ENCODE measurements around the gene EFNA5.

EFNA5 gene

DNA sequence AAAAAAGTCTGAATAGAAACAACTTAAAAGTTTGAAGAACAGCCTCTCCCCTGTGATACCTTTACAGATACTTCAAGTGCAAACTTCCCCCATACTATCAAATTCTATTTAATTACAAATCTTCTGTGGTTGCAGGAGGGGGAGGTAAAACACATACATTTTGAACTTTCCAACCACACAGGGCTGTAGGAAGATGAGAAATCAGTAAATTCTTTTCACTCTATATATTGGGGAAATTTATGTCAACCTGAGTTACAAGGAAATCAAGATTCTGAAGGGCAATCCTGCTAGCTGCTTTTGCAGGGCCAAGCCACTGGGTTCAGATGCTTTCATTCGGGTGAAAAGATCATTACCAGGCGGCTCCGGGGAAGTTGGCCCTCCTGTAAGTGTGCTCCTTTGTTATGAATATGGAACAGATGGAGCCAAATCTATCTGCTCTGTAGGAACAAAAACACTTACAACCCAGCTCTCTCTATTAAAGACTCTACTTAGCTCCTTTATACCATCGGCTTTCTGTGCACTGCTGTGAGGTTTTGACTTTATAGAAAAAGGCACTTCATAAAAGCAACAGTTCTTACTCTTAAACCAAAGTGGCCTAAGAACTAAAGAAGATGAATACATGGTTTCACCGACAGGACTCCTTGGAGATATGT, 269.1 kb downstream of the EFNA5 start:
- H3K27ac Mint-ChIP-seq: no peak overlapping the region
- H3K27me3 Mint-ChIP-seq: peaks cover 7% of the 10 kb centered on the region
- H3K4me3 Mint-ChIP-seq: no peak overlapping the region
- no peaks in the 10 kb centered on the region for H3K36me3 Mint-ChIP-seq
- no peaks in the 10 kb centered on the region for H3K4me1 Mint-ChIP-seq (ENCODE audit: low read depth)
- no peaks in the 10 kb centered on the region for H3K9me3 Mint-ChIP-seq (ENCODE audit: low read depth)

DNA sequence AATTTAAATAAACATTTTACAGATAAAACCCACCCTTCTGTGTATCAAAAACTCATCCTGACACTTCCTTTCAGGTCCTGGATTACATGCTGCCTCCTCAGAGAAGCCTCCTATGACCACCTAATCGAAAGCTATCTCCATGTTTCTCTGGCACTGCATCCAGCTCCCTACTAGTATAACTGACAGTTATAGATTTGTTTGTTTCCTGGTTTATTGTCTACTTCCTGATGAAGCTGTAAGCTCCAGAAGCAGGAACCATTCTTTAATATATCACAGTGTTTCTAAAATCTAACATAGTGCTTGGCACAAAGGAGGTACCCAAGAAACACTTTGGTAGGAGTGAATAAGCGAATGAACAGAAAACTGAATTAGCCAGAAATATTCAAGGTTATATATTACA, 270.4 kb downstream of the EFNA5 start:
- no peaks in the 10 kb centered on the region for H3K36me3 Mint-ChIP-seq
- H3K4me1 Mint-ChIP-seq (ENCODE audit: low read depth): no peaks in the 10 kb centered on the region
- peaks cover 5% of the 10 kb centered on the region for H3K27me3 Mint-ChIP-seq
- no peak overlapping the region for H3K4me3 Mint-ChIP-seq
- no peaks in the 10 kb centered on the region for H3K9me3 Mint-ChIP-seq (ENCODE audit: low read depth)
- H3K27ac Mint-ChIP-seq: no peak overlapping the region

DNA sequence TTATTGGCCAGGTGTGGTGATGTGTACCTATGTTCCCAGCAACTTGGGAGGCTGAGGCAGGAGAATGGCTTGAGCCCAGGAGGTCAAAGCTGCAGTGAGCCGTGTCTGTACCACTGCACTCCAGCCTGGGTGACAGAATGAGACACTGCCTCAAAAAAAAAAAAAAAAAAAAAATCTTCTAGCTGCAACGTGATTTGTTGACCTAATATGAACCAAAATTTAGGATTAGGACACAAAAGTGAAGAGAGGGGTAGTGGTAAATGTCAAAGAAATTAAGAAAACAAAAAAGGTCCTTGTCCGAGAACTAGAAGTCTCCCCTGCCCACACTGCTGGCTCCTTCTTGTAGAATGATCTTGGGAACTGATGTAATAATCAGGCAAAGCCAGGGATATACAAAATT, 272.0 kb downstream of the EFNA5 start:
- no peak overlapping the region for H3K27ac Mint-ChIP-seq
- no peaks in the 10 kb centered on the region for H3K4me1 Mint-ChIP-seq (ENCODE audit: low read depth)

DNA sequence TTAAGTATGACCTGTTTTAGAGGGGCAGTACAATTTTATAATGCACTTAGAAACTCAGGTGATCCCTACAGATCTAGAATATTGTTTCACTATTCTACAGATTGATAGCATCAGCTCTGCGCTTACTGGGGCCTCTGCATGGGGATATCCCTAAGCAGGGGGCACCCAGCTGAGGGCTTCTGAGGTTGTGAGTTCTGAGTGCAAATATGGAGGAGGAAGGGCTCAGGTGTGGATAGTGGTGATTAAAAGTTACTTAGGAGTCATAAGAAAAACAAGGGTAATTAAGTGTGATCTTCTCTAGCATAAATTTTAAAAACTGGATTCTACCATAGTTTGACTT, 274.4 kb downstream of the EFNA5 start:
- Mint-ChIP-seq H3K27me3 (peaks cover 5% of the 10 kb centered on the region), H3K27ac (no peak overlapping the region), H3K36me3 (no peaks in the 10 kb centered on the region), H3K9me3 (ENCODE audit: low read depth) (no peaks in the 10 kb centered on the region), H3K4me3 (no peak overlapping the region), H3K4me1 (ENCODE audit: low read depth) (no peaks in the 10 kb centered on the region)

More for the DNA sequence above, 272.0 kb downstream of the EFNA5 start:
- Mint-ChIP-seq H3K4me3 (no peak overlapping the region), H3K9me3 (ENCODE audit: low read depth) (no peaks in the 10 kb centered on the region), H3K27me3 (peaks cover 5% of the 10 kb centered on the region), H3K36me3 (no peaks in the 10 kb centered on the region)

DNA sequence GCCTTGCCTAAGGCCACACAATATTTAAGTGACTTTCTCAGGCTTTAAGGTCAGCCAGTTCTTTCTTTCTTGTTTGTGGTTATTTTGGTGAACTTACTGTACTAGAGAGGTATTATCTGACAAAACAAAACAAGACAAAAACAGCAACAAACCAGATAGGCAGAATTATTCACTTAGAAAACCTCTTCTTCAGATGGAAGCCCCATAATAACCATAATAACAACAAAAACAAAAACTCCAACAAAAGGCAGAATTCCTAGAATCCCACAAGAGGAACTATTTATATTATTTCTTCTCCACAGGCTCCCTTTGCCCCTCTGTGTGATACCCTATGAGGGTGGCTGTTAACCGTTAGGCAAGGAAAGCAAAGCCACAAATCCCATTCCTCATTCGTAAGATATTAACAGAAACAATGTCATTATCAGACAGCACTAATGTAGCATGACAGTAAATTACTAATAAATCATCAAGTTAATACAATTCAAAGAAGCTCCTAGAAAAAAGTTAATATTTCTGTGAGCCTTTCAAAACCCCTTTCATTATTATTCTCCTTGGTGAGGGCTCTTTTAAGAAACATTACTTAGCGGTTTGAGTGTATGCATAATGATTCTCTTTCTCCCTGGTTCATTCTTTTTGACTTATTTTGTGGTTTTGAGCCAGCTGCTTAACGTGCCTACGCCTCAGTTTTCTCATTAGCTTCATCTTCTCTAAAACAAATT, 274.9 kb downstream of the EFNA5 start:
- H3K27ac Mint-ChIP-seq: no peak overlapping the region
- no peaks in the 10 kb centered on the region for H3K9me3 Mint-ChIP-seq (ENCODE audit: low read depth)
- peaks cover 5% of the 10 kb centered on the region for H3K27me3 Mint-ChIP-seq
- H3K4me3 Mint-ChIP-seq: no peak overlapping the region
- no peaks in the 10 kb centered on the region for H3K4me1 Mint-ChIP-seq (ENCODE audit: low read depth)
- H3K36me3 Mint-ChIP-seq: no peaks in the 10 kb centered on the region

DNA sequence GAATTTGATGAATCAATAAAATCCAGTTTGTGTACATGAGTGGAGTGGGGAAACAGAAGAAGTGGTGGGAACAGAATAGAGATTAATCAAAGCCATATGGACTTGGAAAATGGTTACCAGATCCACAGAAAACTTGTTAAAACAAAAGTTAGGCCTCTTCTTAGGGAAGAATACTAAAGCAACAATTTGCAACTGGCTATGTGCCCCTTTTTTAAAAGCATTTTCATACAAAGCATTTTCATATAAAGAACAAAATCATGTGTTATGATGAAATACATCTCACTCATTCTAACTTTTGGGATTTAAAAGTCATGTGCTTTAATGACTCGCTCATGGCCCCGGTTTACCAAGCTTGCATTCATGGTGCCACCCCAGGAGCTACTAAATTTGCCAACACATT, 276.9 kb downstream of the EFNA5 start:
- Mint-ChIP-seq H3K27ac (no peak overlapping the region), H3K4me1 (ENCODE audit: low read depth) (peaks cover 8% of the 10 kb centered on the region), H3K4me3 (no peak overlapping the region), H3K36me3 (no peaks in the 10 kb centered on the region), H3K9me3 (ENCODE audit: low read depth) (no peaks in the 10 kb centered on the region), H3K27me3 (peaks cover 3% of the 10 kb centered on the region)

DNA sequence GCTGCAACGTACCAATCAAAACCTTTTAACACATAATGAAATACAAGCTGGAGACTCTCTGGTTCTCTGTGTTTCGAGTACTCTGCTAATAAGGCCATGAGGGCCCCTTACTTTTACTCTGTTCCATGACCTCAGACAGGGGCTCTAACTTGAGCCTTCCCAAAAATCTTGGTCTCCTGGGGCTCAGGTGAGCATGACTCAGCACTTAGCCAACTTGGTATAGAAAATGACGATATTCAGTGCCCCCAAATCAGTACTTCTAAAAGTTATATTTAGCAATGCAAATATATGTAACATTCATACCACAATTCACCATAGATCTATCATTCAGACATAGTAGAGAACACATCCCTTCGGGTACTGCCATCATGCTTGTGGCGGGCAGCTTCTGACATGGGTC, 278.9 kb downstream of the EFNA5 start:
- no peaks in the 10 kb centered on the region for H3K9me3 Mint-ChIP-seq (ENCODE audit: low read depth)
- H3K27ac Mint-ChIP-seq: no peak overlapping the region
- peaks cover 24% of the 10 kb centered on the region for H3K4me1 Mint-ChIP-seq (ENCODE audit: low read depth)
- no peaks in the 10 kb centered on the region for H3K36me3 Mint-ChIP-seq
- no peaks in the 10 kb centered on the region for H3K27me3 Mint-ChIP-seq
- H3K4me3 Mint-ChIP-seq: no peak overlapping the region

DNA sequence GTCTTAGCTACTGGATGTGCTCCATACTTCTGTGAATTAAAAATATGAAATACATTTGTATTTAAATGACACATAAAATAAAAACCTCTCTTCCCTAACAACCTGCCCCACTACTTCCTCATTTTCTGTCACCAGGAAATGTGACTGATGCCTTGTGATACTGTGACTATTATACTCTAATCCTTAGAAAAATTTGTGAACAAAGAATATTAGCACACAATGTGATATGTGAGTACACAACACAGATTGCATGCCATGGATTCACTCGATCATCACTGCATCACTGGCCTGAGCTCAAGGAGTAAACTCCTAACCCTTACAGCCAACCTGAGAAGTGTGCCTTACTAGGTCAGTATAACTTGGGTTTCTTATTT, 281.0 kb downstream of the EFNA5 start:
- no peaks in the 10 kb centered on the region for H3K9me3 Mint-ChIP-seq (ENCODE audit: low read depth)
- no peak overlapping the region for H3K27ac Mint-ChIP-seq
- H3K4me1 Mint-ChIP-seq (ENCODE audit: low read depth): peaks cover 24% of the 10 kb centered on the region
- no peaks in the 10 kb centered on the region for H3K36me3 Mint-ChIP-seq
- no peaks in the 10 kb centered on the region for H3K27me3 Mint-ChIP-seq
- H3K4me3 Mint-ChIP-seq: no peak overlapping the region

DNA sequence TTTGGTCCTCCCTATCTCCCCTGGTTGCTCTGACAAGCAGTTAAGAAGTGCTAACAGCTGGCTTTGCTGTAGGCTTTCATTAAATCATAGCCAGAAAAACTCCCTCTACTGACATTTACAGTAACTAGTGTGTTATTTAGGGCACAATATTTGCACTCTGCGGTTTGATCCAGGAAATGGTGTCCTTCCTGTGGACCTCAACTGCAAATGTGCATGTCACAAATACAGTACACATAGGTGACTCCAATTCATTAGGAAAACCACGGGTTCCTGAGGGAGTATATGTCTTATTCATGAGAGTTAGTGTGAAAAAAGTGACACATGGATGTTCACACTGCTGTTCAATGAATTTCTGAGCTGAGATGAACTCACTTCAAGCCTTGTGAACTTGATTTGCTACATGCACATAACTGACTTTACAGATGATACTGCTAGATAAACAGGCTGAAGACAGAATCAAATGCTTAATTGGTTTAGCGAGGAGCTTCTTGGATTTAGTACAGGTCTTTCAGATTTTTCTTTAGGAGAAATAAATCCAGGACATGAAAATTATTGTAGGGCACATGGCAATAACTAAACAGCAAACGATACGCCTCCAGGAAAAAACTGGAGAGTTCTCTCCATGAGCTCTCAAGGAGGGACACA, 281.5 kb downstream of the EFNA5 start:
- H3K4me3 Mint-ChIP-seq: no peak overlapping the region
- H3K27ac Mint-ChIP-seq: no peak overlapping the region
- no peaks in the 10 kb centered on the region for H3K27me3 Mint-ChIP-seq
- no peaks in the 10 kb centered on the region for H3K9me3 Mint-ChIP-seq (ENCODE audit: low read depth)
- H3K36me3 Mint-ChIP-seq: no peaks in the 10 kb centered on the region
- peaks cover 24% of the 10 kb centered on the region for H3K4me1 Mint-ChIP-seq (ENCODE audit: low read depth)

DNA sequence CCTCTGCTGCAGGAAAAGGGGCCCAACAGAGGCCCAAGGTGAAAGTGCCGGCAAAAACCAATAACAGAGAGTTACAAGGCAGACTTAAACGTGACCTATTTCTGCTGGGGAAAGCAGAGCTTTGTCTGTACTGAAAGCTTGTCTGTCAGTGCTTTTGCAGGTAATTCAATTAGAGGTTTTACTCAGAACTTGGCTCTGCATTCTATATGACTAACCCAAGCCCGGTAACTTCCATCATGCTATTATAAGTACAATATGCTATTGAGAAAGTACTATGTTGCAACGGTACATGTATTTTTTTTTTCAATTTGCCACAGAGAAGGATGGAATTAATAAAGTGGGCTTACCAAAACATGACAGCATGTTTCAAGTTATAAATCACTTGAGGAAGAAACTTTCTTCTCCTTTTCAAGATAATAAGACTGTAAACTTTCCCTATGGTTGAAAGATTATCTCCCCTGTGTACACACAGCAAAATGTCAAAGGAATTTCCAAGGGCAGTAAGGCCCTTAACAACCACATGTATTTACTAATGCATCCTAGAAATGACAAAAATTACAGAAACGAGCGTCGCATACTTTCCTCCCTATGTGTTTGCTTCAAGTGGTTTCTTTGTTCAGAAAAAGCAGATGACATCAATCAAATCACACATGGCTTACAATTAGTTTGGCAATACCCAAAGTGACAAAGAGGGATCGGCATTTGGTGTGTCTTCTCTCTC, 282.4 kb downstream of the EFNA5 start:
- Mint-ChIP-seq H3K36me3 (no peaks in the 10 kb centered on the region), H3K27me3 (no peaks in the 10 kb centered on the region), H3K4me3 (no peak overlapping the region), H3K27ac (no peak overlapping the region), H3K4me1 (ENCODE audit: low read depth) (peaks cover 24% of the 10 kb centered on the region), H3K9me3 (ENCODE audit: low read depth) (no peaks in the 10 kb centered on the region)

DNA sequence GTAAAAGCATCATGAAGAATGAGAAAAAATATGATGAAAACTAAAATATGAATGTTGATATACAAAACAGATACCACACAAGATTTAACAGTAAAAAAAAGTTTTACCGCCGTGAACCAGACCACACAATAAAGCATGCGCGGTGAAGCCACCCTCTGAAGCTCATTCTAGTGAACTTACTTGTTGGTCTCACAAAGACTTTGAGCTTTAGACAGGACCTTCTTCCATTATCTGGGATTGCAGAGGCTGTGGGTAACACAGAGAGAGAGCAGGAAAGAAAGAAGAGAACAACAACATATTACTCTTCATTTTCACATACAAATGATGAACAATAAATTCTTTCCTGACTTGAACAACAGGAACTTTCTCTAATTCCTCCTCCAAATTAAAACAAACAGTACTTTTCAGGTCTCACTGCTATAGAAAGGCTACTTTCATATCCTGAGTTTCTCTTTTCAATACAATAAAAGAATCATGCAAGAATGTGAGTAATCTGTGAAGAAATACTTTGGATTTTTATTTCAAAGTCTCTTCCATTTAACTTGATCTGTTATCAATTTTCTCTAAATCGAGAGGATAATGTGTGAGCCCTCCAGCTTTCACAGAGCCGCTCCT, 283.1 kb downstream of the EFNA5 start:
- H3K4me1 Mint-ChIP-seq (ENCODE audit: low read depth): peaks cover 24% of the 10 kb centered on the region
- H3K4me3 Mint-ChIP-seq: no peak overlapping the region
- H3K27ac Mint-ChIP-seq: no peak overlapping the region
- no peaks in the 10 kb centered on the region for H3K27me3 Mint-ChIP-seq
- no peaks in the 10 kb centered on the region for H3K36me3 Mint-ChIP-seq
- H3K9me3 Mint-ChIP-seq (ENCODE audit: low read depth): no peaks in the 10 kb centered on the region

DNA sequence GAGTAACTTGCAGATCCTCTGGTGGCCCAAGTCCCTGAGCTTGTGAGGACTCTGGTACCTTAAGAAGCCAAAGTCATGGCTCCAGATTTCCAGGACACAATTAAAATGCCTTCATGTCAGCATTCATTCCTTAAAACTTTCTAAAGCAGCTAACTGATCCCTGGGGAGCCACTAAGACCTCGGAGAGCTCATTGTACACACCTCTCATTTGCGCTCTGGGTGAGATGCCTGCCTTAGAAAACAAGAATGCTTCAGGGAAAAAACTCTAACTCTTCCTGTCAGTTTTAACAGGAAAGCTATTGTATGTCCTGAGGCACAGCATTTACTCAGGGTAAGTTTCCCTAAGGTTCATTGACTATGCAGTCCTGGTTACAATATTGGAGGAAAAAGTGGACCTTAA, 285.0 kb downstream of the EFNA5 start:
- no peaks in the 10 kb centered on the region for H3K27me3 Mint-ChIP-seq
- H3K36me3 Mint-ChIP-seq: no peaks in the 10 kb centered on the region
- no peak overlapping the region for H3K27ac Mint-ChIP-seq
- H3K9me3 Mint-ChIP-seq (ENCODE audit: low read depth): no peaks in the 10 kb centered on the region
- H3K4me3 Mint-ChIP-seq: no peak overlapping the region
- H3K4me1 Mint-ChIP-seq (ENCODE audit: low read depth): peaks cover 24% of the 10 kb centered on the region

DNA sequence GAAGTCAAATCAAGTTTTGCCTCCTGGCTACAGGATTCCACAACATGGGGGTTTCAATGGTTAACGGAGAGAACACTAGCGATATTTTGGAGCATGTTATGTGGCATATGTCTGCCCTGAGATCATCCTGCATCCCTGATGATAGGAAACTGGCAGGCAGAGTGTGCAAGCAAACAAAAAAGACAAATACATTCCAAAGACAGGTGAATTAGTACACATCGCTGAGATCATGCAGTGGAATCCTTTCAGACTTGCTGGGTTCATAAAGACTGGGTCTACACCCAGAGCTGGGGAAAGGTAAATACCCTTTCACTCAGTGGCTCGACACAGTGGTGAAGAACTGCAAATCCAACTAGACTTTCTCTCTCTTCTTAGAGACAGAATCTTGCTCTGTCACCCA, 286.5 kb downstream of the EFNA5 start:
- H3K9me3 Mint-ChIP-seq (ENCODE audit: low read depth): no peaks in the 10 kb centered on the region
- H3K4me1 Mint-ChIP-seq (ENCODE audit: low read depth): peaks cover 19% of the 10 kb centered on the region
- H3K4me3 Mint-ChIP-seq: no peak overlapping the region
- no peak overlapping the region for H3K27ac Mint-ChIP-seq
- no peaks in the 10 kb centered on the region for H3K36me3 Mint-ChIP-seq
- no peaks in the 10 kb centered on the region for H3K27me3 Mint-ChIP-seq

DNA sequence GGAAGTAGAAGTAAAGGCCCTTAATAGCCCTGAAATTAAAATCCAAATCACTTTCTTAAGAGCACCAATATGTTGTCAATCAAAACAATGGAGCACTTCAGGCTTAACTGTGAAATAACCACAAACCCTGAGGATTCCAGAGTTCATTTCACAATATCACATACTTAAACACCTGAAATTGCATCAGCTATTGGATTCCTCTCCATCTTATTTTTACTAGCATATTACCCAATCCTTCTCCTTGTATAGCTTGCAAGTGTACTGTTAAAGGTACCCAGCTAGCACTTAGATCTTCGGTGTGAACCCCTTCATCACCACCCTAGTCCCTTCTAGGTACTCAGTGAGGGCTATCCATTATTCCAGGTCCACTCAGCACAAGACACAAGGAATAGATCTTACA, 287.3 kb downstream of the EFNA5 start:
- H3K9me3 Mint-ChIP-seq (ENCODE audit: low read depth): no peaks in the 10 kb centered on the region
- no peaks in the 10 kb centered on the region for H3K27me3 Mint-ChIP-seq
- no peak overlapping the region for H3K27ac Mint-ChIP-seq
- H3K36me3 Mint-ChIP-seq: no peaks in the 10 kb centered on the region
- peaks cover 11% of the 10 kb centered on the region for H3K4me1 Mint-ChIP-seq (ENCODE audit: low read depth)
- no peak overlapping the region for H3K4me3 Mint-ChIP-seq

Measured in activated naive CD8-positive, alpha-beta T cell (primary cell).